H9 (cell line): ENCODE measurements around the gene TCP10L. TPM values are rescaled to one million over a fixed set of nuclear protein-coding genes. Genes with fewer than 3 reads are reported as not detected.

Source experiments
- DNase-seq: peaks from one replicate; pipeline ENCODE4 v3.0.0-alpha.2; 2017
- H2AFZ ChIP-seq: one replicate; pipeline ENCODE4 v1.6.1; 2013; ENCODE audit warnings: mild to moderate bottlenecking, low read length, control low read depth, moderate library complexity
- H2AK5ac ChIP-seq: 2 replicates; pipeline ENCODE4 v1.6.1; 2013; ENCODE audit warnings: low read length, control low read depth, mixed read lengths; ENCODE audit not compliant: insufficient read length
- H2BK120ac ChIP-seq: one replicate; pipeline ENCODE4 v1.6.1; 2013; ENCODE audit warnings: low read depth, mild to moderate bottlenecking, low read length, control low read depth, inconsistent platforms; ENCODE audit not compliant: poor library complexity, severe bottlenecking
- H2BK12ac ChIP-seq: 2 replicates; pipeline ENCODE4 v1.6.1; 2013; ENCODE audit warnings: low read length, control low read depth, mixed read lengths, low read depth; ENCODE audit not compliant: insufficient read length
- H2BK15ac ChIP-seq: 2 replicates; pipeline ENCODE4 v1.6.1; 2013; ENCODE audit warnings: low read depth, low read length, control low read depth
- H2BK20ac ChIP-seq: one replicate; pipeline ENCODE4 v1.6.1; 2013; ENCODE audit warnings: low read depth, mild to moderate bottlenecking, low read length, control low read depth, inconsistent platforms; ENCODE audit not compliant: poor library complexity, severe bottlenecking
- H2BK5ac ChIP-seq: 2 replicates; pipeline ENCODE4 v1.6.1; 2013; ENCODE audit warnings: low read length, control low read depth, mixed read lengths; ENCODE audit not compliant: insufficient read length
- H3K14ac ChIP-seq: 2 replicates; pipeline ENCODE4 v1.6.1; 2013; ENCODE audit warnings: low read length, control low read depth; ENCODE audit not compliant: insufficient read depth
- H3K18ac ChIP-seq: 2 replicates; pipeline ENCODE4 v1.6.1; 2013; ENCODE audit warnings: low read depth, mild to moderate bottlenecking, mixed read lengths, low read length, control low read depth; ENCODE audit not compliant: insufficient read length
- H3K23ac ChIP-seq: 2 replicates; pipeline ENCODE4 v1.6.1; 2013; ENCODE audit warnings: low read length, control low read depth, mixed read lengths, low read depth; ENCODE audit not compliant: insufficient read length
- H3K23me2 ChIP-seq: 2 replicates; pipeline ENCODE4 v1.6.1; 2013; ENCODE audit warnings: low read depth, mild to moderate bottlenecking, mixed read lengths, low read length, control low read depth; ENCODE audit not compliant: insufficient read length, poor library complexity, severe bottlenecking
- H3K27ac ChIP-seq: 2 replicates; pipeline ENCODE4 v1.5.1; 2013; ENCODE audit warnings: low read length, control low read depth, mixed read lengths, low read depth; ENCODE audit not compliant: insufficient read length
- H3K27me3 ChIP-seq: 2 replicates; pipeline ENCODE4 v1.6.1; 2013; ENCODE audit warnings: low read length, control low read depth, inconsistent platforms; ENCODE audit not compliant: insufficient read depth
- H3K4ac ChIP-seq: 2 replicates; pipeline ENCODE4 v1.6.1; 2013; ENCODE audit warnings: low read depth, mild to moderate bottlenecking, control low read depth, inconsistent platforms, low read length, moderate library complexity
- H3K4me1 ChIP-seq: 2 replicates; pipeline ENCODE4 v1.6.1; 2013; ENCODE audit warnings: low read length, control low read depth, inconsistent platforms; ENCODE audit not compliant: insufficient read depth
- H3K4me2 ChIP-seq: 2 replicates; pipeline ENCODE4 v1.6.1; 2013; ENCODE audit warnings: low read length, control low read depth, mixed read lengths; ENCODE audit not compliant: insufficient read length, insufficient read depth
- H3K56ac ChIP-seq: 2 replicates; pipeline ENCODE4 v1.6.1; 2013; ENCODE audit warnings: low read depth, mild to moderate bottlenecking, mixed read lengths, low read length, control low read depth; ENCODE audit not compliant: insufficient read length
- H3K79me1 ChIP-seq: 2 replicates; pipeline ENCODE4 v1.6.1; 2013; ENCODE audit warnings: low read depth, mild to moderate bottlenecking, moderate library complexity, low read length, control low read depth, inconsistent platforms; ENCODE audit not compliant: insufficient read depth, poor library complexity, severe bottlenecking
- H3K79me2 ChIP-seq: 2 replicates; pipeline ENCODE4 v1.6.1; 2013; ENCODE audit warnings: low read length, control low read depth, inconsistent platforms; ENCODE audit not compliant: insufficient read depth
- H3K9ac ChIP-seq: 2 replicates; pipeline ENCODE4 v1.6.1; 2013; ENCODE audit warnings: low read length, control low read depth, mixed read lengths; ENCODE audit not compliant: insufficient read length; ENCODE audit errors: extremely low read depth
- H3K9me3 ChIP-seq: one replicate; pipeline ENCODE4 v1.6.1; 2013; ENCODE audit warnings: low read depth, low read length, inconsistent platforms; ENCODE audit not compliant: control insufficient read depth
- H3T11ph ChIP-seq: one replicate; pipeline ENCODE4 v1.6.1; 2013; ENCODE audit warnings: mild to moderate bottlenecking, low read length, control low read depth, inconsistent platforms
- H4K20me1 ChIP-seq: one replicate; pipeline ENCODE4 v1.6.1; 2013; ENCODE audit not compliant: control insufficient read depth, insufficient read length, insufficient read depth
- H4K5ac ChIP-seq: 2 replicates; pipeline ENCODE4 v1.6.1; 2013; ENCODE audit warnings: low read depth, mild to moderate bottlenecking, mixed read lengths, low read length, control low read depth; ENCODE audit not compliant: insufficient read length
- H4K8ac ChIP-seq: replicated peaks from 2 replicates; pipeline ENCODE4 v1.6.1; 2013; ENCODE audit warnings: low read length, control low read depth, mixed read lengths, low read depth; ENCODE audit not compliant: insufficient read length
- H4K91ac ChIP-seq: 2 replicates; pipeline ENCODE4 v1.6.1; 2013; ENCODE audit warnings: low read depth, mild to moderate bottlenecking, moderate library complexity, mixed read lengths, low read length, control low read depth; ENCODE audit not compliant: insufficient read length
- H3K27ac Mint-ChIP-seq, 3 experiments: 2 replicates in 2 of 3; 3 replicates in 1 of 3; pipeline ENCODE4 v1.8.0; 2020 to 2021; ENCODE audit warnings: mixed read lengths in 3 of 3, mild to moderate bottlenecking in 1 of 3, moderate library complexity in 1 of 3
- H3K27me3 Mint-ChIP-seq: 2 replicates; pipeline ENCODE4 v1.8.0; 2021; ENCODE audit warnings: low read depth, mild to moderate bottlenecking, moderate library complexity, mixed read lengths
- H3K36me3 Mint-ChIP-seq, 3 experiments: 2 replicates in 2 of 3; 3 replicates in 1 of 3; pipeline ENCODE4 v1.8.0; 2020 to 2021; ENCODE audit warnings: low read depth in 3 of 3, mixed read lengths in 3 of 3; ENCODE audit not compliant: insufficient read depth in 1 of 3
- H3K4me1 Mint-ChIP-seq, 2 experiments: 2 replicates each; pipeline ENCODE4 v1.8.0; 2020; ENCODE audit warnings: mixed read lengths in 2 of 2
- H3K4me3 Mint-ChIP-seq, 2 experiments: 2 replicates in 1 of 2; 3 replicates in 1 of 2; pipeline ENCODE4 v1.8.0; 2020 to 2021; ENCODE audit warnings: mild to moderate bottlenecking in 2 of 2, mixed read lengths in 2 of 2, moderate library complexity in 1 of 2
- H3K9me3 Mint-ChIP-seq, 2 experiments: 2 replicates in 1 of 2; 3 replicates in 1 of 2; pipeline ENCODE4 v1.8.0; 2020; ENCODE audit warnings: mild to moderate bottlenecking in 2 of 2, mixed read lengths in 2 of 2, moderate library complexity in 1 of 2
- CTCF ChIP-seq: fragments of 200-600 bp; sonication (generic); conservative IDR thresholded peaks from 3 replicates; pipeline ENCODE4 v1.8.0; 2021; ENCODE audit warnings: antibody characterized with exemption, mild to moderate bottlenecking
- WGBS: extraction: QIAGEN DNeasy Blood & Tissue Kit; methylation state at CpG from one replicate; pipeline ENCODE4 v1.1.7; 2013; ENCODE audit warnings: missing lambda C conversion rate, low lambda C conversion rate, mixed read lengths; ENCODE audit not compliant: insufficient read length; ENCODE audit errors: extremely low coverage; 5-methylcytosine and 5-hydroxymethylcytosine counted together
- total RNA-seq: library from RNA; stranded (reverse); gene quantifications from 2 replicates; pipeline ENCODE4 v1.2.1, GENCODE V29; 2021

Gene TCP10L
- total RNA-seq, 1 experiment from 2014 or later: 5.1 TPM

GRCh38 chr21:32538147-32538792 is 47.1 kb downstream of the TCP10L start:
- Histone ChIP-seq H2BK5ac (no peak overlapping the region), H2BK12ac (no peak overlapping the region), H3K9me3 (no peaks in the 10 kb centered on the region), H3K27me3 (no peaks in the 10 kb centered on the region), H3K4me2 (no peak overlapping the region), H2BK120ac (no peak overlapping the region), H2AK5ac (no peak overlapping the region), H3K56ac (no peak overlapping the region), H4K20me1 (no peaks in the 10 kb centered on the region), H3T11ph (no peak overlapping the region), H4K5ac (no peak overlapping the region), H3K9ac (no peak overlapping the region), H3K27ac (no peak overlapping the region), H3K79me2 (no peaks in the 10 kb centered on the region), H3K14ac (no peak overlapping the region), H4K8ac (no peak overlapping the region), H2BK20ac (no peak overlapping the region), H3K4ac (no peak overlapping the region), H3K23me2 (no peaks in the 10 kb centered on the region), H3K79me1 (no peaks in the 10 kb centered on the region), H2AFZ (no peak overlapping the region), H3K4me1 (no peaks in the 10 kb centered on the region; the same call in 1 of the 2 replicates), H2BK15ac (no peak overlapping the region), H3K18ac (no peak overlapping the region), H3K23ac (no peak overlapping the region), H4K91ac (no peak overlapping the region)
- no peaks in the 10 kb centered on the region for H3K27me3 Mint-ChIP-seq
- peaks cover 15 to 16% of the 10 kb centered on the region in 2 experiments for H3K4me1 Mint-ChIP-seq
- DNase-seq: peak; percentile 18
- TF ChIP-seq CTCF: no peak
- no peak overlapping the region for H3K4me3 Mint-ChIP-seq
- no peaks in the 10 kb centered on the region for H3K36me3 Mint-ChIP-seq
- peak overlapping the region in 2 of 3 experiments; percentile 10 to 58; a peak in 3 of 7 replicates for H3K27ac Mint-ChIP-seq
- no CpG with 5 or more reads among the region's 11 CpGs for WGBS
- peaks cover 0 to 2% of the 10 kb centered on the region in 2 experiments; a peak in 1 of 5 replicates for H3K9me3 Mint-ChIP-seq
